GM12878 (cell line): ENCODE data around the gene KCTD8. TPM values are rescaled to one million over a fixed set of nuclear protein-coding genes. Genes with fewer than 3 reads are reported as not detected.

Source experiments
- ATAC-seq: fragments of 200-7000 bp; cut with Tn5 transposase; 3 replicates; pipeline ENCODE4 v1.9.1; 2020; ENCODE audit warnings: mild to moderate bottlenecking, moderate library complexity
- BruUV-seq: library from RNA; stranded (reverse); fragments of 400-500 nt; replicated peaks from 2 replicates; lab custom pipeline; 2021; lab: Mats Ljungman, UMichigan
- CTCF ChIA-PET: fragments of 300-600 bp; sonication (Branson Sonifier 250); formaldehyde crosslinking; extraction: SDS; loops from one replicate; lab custom pipeline; 2021; ENCODE audit warnings: inconsistent platforms; lab: Yijun Ruan, JAX
- POLR2A ChIA-PET: fragments of 350-600 bp; formaldehyde crosslinking; extraction: SDS; loops from one replicate; lab custom pipeline; 2021; ENCODE audit warnings: inconsistent platforms; lab: Charles Lee
- RAD21 ChIA-PET: fragments of 300-600 bp; sonication (Branson Sonifier 250); formaldehyde crosslinking; loops from one replicate; lab custom pipeline; 2023; ENCODE audit warnings: antibody characterized with exemption; ENCODE audit not compliant: unreplicated experiment; lab: Charles Lee
- SMC1A ChIA-PET: fragments of 300-600 bp; sonication (Branson Sonifier 250); formaldehyde crosslinking; loops from one replicate; lab custom pipeline; 2023; ENCODE audit not compliant: unreplicated experiment, uncharacterized antibody; lab: Charles Lee
- DNase-seq: peaks from one replicate; pipeline ENCODE4 v3.0.0-alpha.2; 2011; ENCODE audit warnings: low read depth, low spot score
- FAIRE-seq: peaks from 3 replicates; lab custom pipeline; 2011; peaks lifted over from hg19 to GRCh38; lab: Jason Lieb, UNC
- H2AFZ ChIP-seq: 2 replicates; pipeline ENCODE4 v1.6.0; 2011; ENCODE audit warnings: low read depth, low read length, control low read depth; ENCODE audit not compliant: control insufficient read depth
- H3K27ac ChIP-seq: 2 replicates; pipeline ENCODE4 v1.5.1; 2011; ENCODE audit warnings: control low read depth; ENCODE audit not compliant: control insufficient read depth, insufficient read depth
- H3K27me3 ChIP-seq, 2 experiments: replicated peaks in 1 of 2; 2 replicates each; pipeline versions ENCODE4 v1.6.0 to v1.6.1; 2011; ENCODE audit warnings: low read length in 1 of 2; ENCODE audit not compliant: control insufficient read depth in 2 of 2, insufficient read depth in 2 of 2
- H3K36me3 ChIP-seq, 2 experiments: 2 replicates each; pipeline ENCODE4 v1.5.1; 2011; ENCODE audit warnings: low read length in 1 of 2; ENCODE audit not compliant: control insufficient read depth in 2 of 2, insufficient read depth in 2 of 2
- H3K4me1 ChIP-seq: 2 replicates; pipeline ENCODE4 v1.6.1; 2011; ENCODE audit warnings: mild to moderate bottlenecking, low read length, moderate library complexity, mixed read lengths; ENCODE audit not compliant: control insufficient read depth, insufficient read depth
- H3K4me2 ChIP-seq: 2 replicates; pipeline ENCODE4 v1.6.0; 2011; ENCODE audit warnings: control low read depth; ENCODE audit not compliant: control insufficient read depth, insufficient read depth
- H3K4me3 ChIP-seq: fragments of 200-600 bp; sonication (generic); 2 replicates; pipeline ENCODE4 v1.5.1; 2016
- H3K79me2 ChIP-seq: 2 replicates; pipeline ENCODE4 v1.6.0; 2011; ENCODE audit warnings: low read length; ENCODE audit not compliant: control insufficient read depth, insufficient read depth
- H3K9ac ChIP-seq: 2 replicates; pipeline ENCODE4 v1.8.0; 2011; ENCODE audit warnings: low read length, control low read depth, mixed read lengths; ENCODE audit not compliant: control insufficient read depth, insufficient read depth
- H3K9me3 ChIP-seq: replicated peaks from 3 replicates; pipeline ENCODE4 v1.5.1; 2011; ENCODE audit warnings: mild to moderate bottlenecking, low read length; ENCODE audit not compliant: control insufficient read depth, insufficient read depth
- H4K20me1 ChIP-seq: 2 replicates; pipeline ENCODE4 v1.6.0; 2011; ENCODE audit not compliant: control insufficient read depth, insufficient read depth
- ASH2L ChIP-seq: fragments of 300-600, 200-600 bp; sonication (generic); IDR thresholded peaks from 2 replicates; pipeline ENCODE4 v1.6.1; 2017; ENCODE audit warnings: low read depth, mild to moderate bottlenecking, borderline replicate concordance
- BACH1 ChIP-seq: fragments of 450-650 bp; IDR thresholded peaks from 2 replicates; pipeline ENCODE4 v1.6.1; 2017; ENCODE audit warnings: mild to moderate bottlenecking, borderline replicate concordance
- BRCA1 ChIP-seq: IDR thresholded peaks from 2 replicates; pipeline ENCODE4 v1.6.1; 2011; ENCODE audit warnings: low read depth, low read length, improper control_type of control experiment
- GATAD2B ChIP-seq: fragments of 450-650 bp; conservative IDR thresholded peaks from 2 replicates; pipeline ENCODE4 v1.6.1; 2017; ENCODE audit warnings: low read depth, mild to moderate bottlenecking, moderate library complexity
- IKZF2 ChIP-seq, 2 experiments: fragments of 450-650 bp; IDR thresholded peaks; 2 replicates each; pipeline ENCODE4 v1.6.1; 2017; ENCODE audit warnings: mild to moderate bottlenecking in 2 of 2, moderate library complexity in 2 of 2
- JUND ChIP-seq: IDR thresholded peaks from 2 replicates; pipeline ENCODE4 v1.6.1; 2012; ENCODE audit warnings: low read depth, mild to moderate bottlenecking, low read length, improper control_type of control experiment, moderate library complexity
- MYC ChIP-seq: IDR thresholded peaks from 2 replicates; pipeline ENCODE4 v1.6.1; 2011; ENCODE audit warnings: mild to moderate bottlenecking, low read length, moderate library complexity, inconsistent platforms; ENCODE audit not compliant: insufficient read depth, insufficient replicate concordance, insufficient read length, severe bottlenecking
- PBX3 ChIP-seq: IDR thresholded peaks from 2 replicates; pipeline ENCODE4 v1.6.1; 2011; ENCODE audit warnings: mild to moderate bottlenecking, low read depth, low read length, moderate library complexity; ENCODE audit not compliant: insufficient replicate concordance
- POLR2A ChIP-seq: IDR thresholded peaks from 2 replicates; pipeline ENCODE4 v1.6.1; 2011; ENCODE audit warnings: low read depth, mild to moderate bottlenecking, low read length
- POLR2AphosphoS5 ChIP-seq: IDR thresholded peaks from 2 replicates; pipeline ENCODE4 v1.6.1; 2011; ENCODE audit warnings: mild to moderate bottlenecking, low read length, inconsistent platforms
- SMAD5 ChIP-seq: IDR thresholded peaks from 2 replicates; pipeline ENCODE4 v1.6.1; 2016; ENCODE audit warnings: antibody characterized with exemption, low read depth
- TAF1 ChIP-seq: IDR thresholded peaks from 2 replicates; pipeline ENCODE4 v1.6.1; 2011; ENCODE audit warnings: mild to moderate bottlenecking, low read depth, low read length, borderline replicate concordance
- USF2 ChIP-seq: IDR thresholded peaks from 2 replicates; pipeline ENCODE4 v1.6.1; 2011; ENCODE audit warnings: low read depth, low read length, improper control_type of control experiment, borderline replicate concordance
- YY1 ChIP-seq: IDR thresholded peaks from 2 replicates; pipeline ENCODE4 v1.6.1; 2011; ENCODE audit warnings: low read depth, mild to moderate bottlenecking, low read length
- WGBS: methylation state at CpG from one replicate; pipeline ENCODE4 v1.1.6; 2016; ENCODE audit warnings: low lambda C conversion rate; ENCODE audit not compliant: insufficient replicate concordance, insufficient coverage; ENCODE audit errors: missing lambda C conversion rate; 5-methylcytosine and 5-hydroxymethylcytosine counted together
- in situ Hi-C: fragments of 300-500 bp; cut with MboI; formaldehyde crosslinking; loops from 9 replicates; pipeline ENCODE4 v1.14.3; 2018; ENCODE audit warnings: mixed read lengths
- intact Hi-C: fragments of 100-400 bp; cut with micrococcal nuclease; formaldehyde crosslinking; loops from one replicate; pipeline ENCODE4 v1.14.2; 2022; ENCODE audit not compliant: unreplicated experiment
- polyA plus RNA-seq, 11 experiments: library from polyadenylated mRNA; depleted of rRNA in 4 of 11; unstranded in 6 of 11; stranded (reverse) in 5 of 11; fragments of >200 nt; fragmentation: Nextera tagmentation in 4 of 11; fragmentation: Illumina TruSeq in 1 of 11; extraction: Ambion mirVana in 4 of 11; extraction: Trizol in 1 of 11; gene quantifications; 1 replicate in 1 of 11; 2 replicates in 10 of 11; pipeline versions ENCODE4 v1.2.1 to v1.2.3, GENCODE V29; 2011 to 2016; ENCODE audit warnings: inconsistent platforms in 2 of 11, missing spikeins in 2 of 11, low read depth in 1 of 11
- total RNA-seq, 4 experiments: library from RNA; depleted of rRNA in 3 of 4; stranded (reverse); fragments of >200 nt in 3 of 4; fragmentation: Illumina TruSeq in 1 of 4; extraction: Trizol in 1 of 4; gene quantifications; 2 replicates each; pipeline versions ENCODE4 v1.2.1 to v1.2.3, GENCODE V29; 2013 to 2021
- TF ChIP-seq, protein P1 (sequence below): IDR thresholded peaks from 2 replicates; pipeline ENCODE4 v1.6.1; 2012; ENCODE audit warnings: low read depth, low read length, improper control_type of control experiment
- TF ChIP-seq, protein P2 (sequence below): fragments of 450-650 bp; IDR thresholded peaks from 2 replicates; pipeline ENCODE4 v1.6.1; 2014; ENCODE audit warnings: mild to moderate bottlenecking
- TF ChIP-seq, protein P3 (sequence below): IDR thresholded peaks from 2 replicates; pipeline ENCODE4 v1.6.1; 2011; ENCODE audit warnings: borderline replicate concordance, low read depth, mild to moderate bottlenecking, moderate library complexity, low read length; ENCODE audit not compliant: insufficient read depth, poor library complexity, severe bottlenecking
- TF ChIP-seq, protein P4 (sequence below): fragments of 150-350 bp; IDR thresholded peaks from 2 replicates; pipeline ENCODE4 v1.6.1; 2014; ENCODE audit warnings: mild to moderate bottlenecking, low read depth, low read length

KCTD8 gene
- total and polyA plus RNA-seq, 10 of the 15 experiments (the other 5 are each of a cell fraction or from before 2014, with no cell fraction given): 0.06 TPM; not detected in 9

GRCh38 chr4:44159991-44160390 lies 288.6 kb downstream of the KCTD8 start:
- Histone ChIP-seq H3K27me3 (no peaks in the 10 kb centered on the region), H3K79me2 (no peaks in the 10 kb centered on the region), H3K9me3 (no peaks in the 10 kb centered on the region), H3K36me3 (no peaks in the 10 kb centered on the region), H2AFZ (no peak overlapping the region), H4K20me1 (no peaks in the 10 kb centered on the region), H3K4me2 (no peak overlapping the region), H3K4me3 (no peak overlapping the region), H3K4me1 (no peaks in the 10 kb centered on the region), H3K27ac (no peak overlapping the region), H3K9ac (no peak overlapping the region)
- in situ Hi-C loops: no loop called here
- ChIA-PET RAD21 (no interaction called here), SMC1A (no interaction called here), POLR2A (no interaction called here), CTCF (interaction anchor here (1.0 kb wide), 1 partner anchor 13 kb away, joined by 3 read pairs; no protein-coding TSS in a partner anchor)
- FAIRE-seq: no peak
- TF ChIP-seq BRCA1: no peak
- no peak for TF ChIP-seq PBX3
- TF ChIP-seq, protein P1, sequence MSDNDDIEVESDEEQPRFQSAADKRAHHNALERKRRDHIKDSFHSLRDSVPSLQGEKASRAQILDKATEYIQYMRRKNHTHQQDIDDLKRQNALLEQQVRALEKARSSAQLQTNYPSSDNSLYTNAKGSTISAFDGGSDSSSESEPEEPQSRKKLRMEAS: no peak
- no peak for TF ChIP-seq YY1
- TF ChIP-seq ASH2L: no peak
- TF ChIP-seq SMAD5: no peak
- TF ChIP-seq, protein P2, sequence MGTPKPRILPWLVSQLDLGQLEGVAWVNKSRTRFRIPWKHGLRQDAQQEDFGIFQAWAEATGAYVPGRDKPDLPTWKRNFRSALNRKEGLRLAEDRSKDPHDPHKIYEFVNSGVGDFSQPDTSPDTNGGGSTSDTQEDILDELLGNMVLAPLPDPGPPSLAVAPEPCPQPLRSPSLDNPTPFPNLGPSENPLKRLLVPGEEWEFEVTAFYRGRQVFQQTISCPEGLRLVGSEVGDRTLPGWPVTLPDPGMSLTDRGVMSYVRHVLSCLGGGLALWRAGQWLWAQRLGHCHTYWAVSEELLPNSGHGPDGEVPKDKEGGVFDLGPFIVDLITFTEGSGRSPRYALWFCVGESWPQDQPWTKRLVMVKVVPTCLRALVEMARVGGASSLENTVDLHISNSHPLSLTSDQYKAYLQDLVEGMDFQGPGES: no peak
- no peak for TF ChIP-seq JUND
- TF ChIP-seq POLR2A: no peak
- no peak for TF ChIP-seq POLR2AphosphoS5
- TF ChIP-seq IKZF2 (IDR thresholded peaks at IDR 0.05): no peak
- no peak for TF ChIP-seq TAF1
- TF ChIP-seq USF2: no peak
- TF ChIP-seq MYC: no peak
- TF ChIP-seq, protein P3, sequence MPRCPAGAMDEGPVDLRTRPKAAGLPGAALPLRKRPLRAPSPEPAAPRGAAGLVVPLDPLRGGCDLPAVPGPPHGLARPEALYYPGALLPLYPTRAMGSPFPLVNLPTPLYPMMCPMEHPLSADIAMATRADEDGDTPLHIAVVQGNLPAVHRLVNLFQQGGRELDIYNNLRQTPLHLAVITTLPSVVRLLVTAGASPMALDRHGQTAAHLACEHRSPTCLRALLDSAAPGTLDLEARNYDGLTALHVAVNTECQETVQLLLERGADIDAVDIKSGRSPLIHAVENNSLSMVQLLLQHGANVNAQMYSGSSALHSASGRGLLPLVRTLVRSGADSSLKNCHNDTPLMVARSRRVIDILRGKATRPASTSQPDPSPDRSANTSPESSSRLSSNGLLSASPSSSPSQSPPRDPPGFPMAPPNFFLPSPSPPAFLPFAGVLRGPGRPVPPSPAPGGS: no peak
- TF ChIP-seq, protein P4, sequence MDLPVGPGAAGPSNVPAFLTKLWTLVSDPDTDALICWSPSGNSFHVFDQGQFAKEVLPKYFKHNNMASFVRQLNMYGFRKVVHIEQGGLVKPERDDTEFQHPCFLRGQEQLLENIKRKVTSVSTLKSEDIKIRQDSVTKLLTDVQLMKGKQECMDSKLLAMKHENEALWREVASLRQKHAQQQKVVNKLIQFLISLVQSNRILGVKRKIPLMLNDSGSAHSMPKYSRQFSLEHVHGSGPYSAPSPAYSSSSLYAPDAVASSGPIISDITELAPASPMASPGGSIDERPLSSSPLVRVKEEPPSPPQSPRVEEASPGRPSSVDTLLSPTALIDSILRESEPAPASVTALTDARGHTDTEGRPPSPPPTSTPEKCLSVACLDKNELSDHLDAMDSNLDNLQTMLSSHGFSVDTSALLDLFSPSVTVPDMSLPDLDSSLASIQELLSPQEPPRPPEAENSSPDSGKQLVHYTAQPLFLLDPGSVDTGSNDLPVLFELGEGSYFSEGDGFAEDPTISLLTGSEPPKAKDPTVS: no peak
- no peak for TF ChIP-seq BACH1
- TF ChIP-seq GATAD2B: no peak
- ATAC-seq: no peak
- DNase-seq: no peak
- BruUV-seq: no TSS peak
- intact Hi-C loops: no loop called here
- 0% methylated on average over 1 of the region's 1 CpG for WGBS
